T-helper 22 cell (primary cell): Measurements from ENCODE around the gene GATA2.

Experiments
- DNase-seq: peaks from one replicate; pipeline ENCODE4 v3.0.0-alpha.2; 2020; ENCODE audit warnings: low read depth

Gene GATA2

GRCh38 chr3:128501431-128501830 is 8.4 kb upstream of the GATA2 start:
- no peak for DNase-seq

DNA sequence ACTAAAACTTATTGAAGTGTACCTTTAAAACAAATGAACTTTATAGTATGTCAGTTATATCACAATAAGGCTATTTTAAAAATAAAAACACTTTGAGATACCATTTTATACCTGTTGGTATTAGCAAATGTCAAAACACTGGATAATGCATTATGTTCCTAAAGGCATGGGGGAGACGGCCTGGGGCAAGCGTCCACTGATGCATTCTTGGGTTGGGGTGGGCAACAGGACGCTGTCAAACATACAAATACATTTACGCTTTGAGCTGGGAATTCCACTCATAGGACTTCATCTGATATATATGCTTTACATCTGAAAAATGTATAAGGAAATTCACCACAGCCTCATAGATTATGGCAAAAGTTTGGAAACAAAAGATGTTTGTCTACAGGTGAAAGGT is 7.6 kb upstream of the GATA2 start:
- no peak for DNase-seq

DNA sequence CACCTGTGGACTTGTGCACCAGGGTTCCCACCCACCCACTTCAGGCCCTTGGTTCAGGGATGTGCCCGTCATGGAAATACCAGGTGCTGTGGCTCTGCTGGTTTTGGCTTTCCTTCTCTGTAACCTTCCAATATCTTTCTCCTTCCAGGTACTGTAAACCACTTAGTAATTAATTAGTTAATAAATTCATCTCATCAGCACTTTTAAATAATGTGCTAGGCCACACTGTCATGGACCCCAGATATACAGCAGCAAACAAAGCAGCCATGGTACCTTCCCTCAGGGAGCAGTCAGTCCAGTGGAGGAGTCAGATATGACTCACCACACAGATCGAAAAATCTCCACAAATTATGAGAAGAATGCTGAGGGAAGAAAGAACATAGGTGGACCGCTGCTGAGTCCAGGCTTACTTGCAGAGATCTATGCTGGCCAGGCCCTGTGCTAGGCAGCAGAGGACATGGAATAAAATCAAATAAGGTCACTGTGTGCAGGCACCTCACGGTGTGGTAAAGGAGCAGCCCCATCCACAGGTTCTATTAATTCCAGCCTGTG is 6.8 kb upstream of the GATA2 start:
- DNase-seq = no peak

GRCh38 chr3:128498901-128499530 is 6.0 kb upstream of the GATA2 start:
- DNase-seq = no peak

- DNase-seq = no peak
These were observed 5.2 kb upstream of the GATA2 start for GRCh38 chr3:128498127-128498626.

DNA sequence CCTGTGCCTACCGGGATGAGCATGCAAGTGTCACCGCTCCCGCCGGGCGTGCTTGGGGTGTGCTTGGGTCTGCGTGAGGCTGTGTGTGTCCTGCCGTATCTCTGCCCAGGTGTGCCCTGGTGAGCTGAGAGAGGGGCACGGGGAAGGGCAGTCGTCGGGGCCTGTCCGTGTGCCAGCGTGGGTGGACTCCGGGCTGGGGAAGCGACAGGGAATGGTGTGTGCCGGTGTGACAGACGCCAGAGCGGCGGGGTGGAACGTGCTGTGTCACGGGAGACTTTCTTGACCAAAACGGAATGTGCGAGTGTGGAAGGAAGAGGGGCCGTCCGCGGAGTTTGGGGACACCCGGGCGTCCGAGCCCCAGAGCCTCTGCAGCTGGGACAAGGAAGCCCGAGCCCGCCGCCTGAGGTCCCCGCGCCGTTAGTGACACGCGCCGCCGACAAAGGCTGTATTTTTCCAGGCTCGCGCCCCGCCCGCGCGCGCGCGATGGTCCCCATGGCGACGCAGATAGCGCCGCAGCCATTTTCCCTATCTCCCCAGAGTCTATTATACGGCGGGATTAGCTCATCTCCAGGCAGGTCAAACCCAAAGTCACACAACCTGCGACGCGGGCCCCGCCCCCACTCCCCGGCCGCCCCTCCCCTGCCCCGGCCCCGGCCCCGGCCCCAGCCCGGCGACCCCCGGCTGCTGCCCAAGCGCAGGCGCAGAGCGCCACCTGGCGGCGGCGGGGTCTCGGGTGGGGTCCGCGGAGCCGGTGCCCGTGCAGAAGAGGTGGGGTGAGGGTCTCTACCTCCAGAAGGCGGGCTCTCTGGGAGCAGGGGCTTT is 4.5 kb upstream of the GATA2 start:
- DNase-seq = peak; percentile 23

- DNase-seq = no peak
These were observed 3.8 kb upstream of the GATA2 start for GRCh38 chr3:128496602-128497304.

DNA sequence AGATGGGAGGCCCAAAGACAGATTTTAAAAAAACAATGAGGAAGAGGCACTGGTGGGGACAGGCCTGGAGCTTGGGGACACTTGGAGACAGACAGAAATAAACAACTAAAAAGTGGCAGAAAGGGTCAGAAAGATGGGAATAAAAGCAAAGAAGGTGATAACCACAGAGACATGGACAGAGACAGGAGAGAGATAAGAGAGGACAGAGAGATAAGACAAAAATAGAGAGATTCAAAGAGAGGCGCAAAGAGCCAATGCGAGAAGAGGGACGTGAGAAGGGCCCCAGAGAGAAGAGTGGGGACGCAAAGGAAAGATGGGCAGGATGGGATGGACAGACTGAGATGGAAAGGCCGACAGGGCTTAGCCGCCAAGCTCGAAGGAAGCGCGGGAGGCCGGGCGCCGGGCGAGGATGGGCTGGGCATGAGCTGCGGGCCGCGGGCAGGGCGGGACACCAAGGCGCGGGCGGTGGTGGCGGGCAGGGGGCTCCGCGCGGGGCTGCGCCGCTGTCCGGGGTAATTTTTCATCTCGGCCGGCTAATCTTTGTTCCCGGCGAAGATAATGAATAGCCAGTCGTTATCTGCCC is 3.1 kb upstream of the GATA2 start:
- no peak for DNase-seq

- DNase-seq = no peak
These were observed 2.5 kb upstream of the GATA2 start for GRCh38 chr3:128495435-128495970.

- DNase-seq = no peak
These were observed 1.3 kb upstream of the GATA2 start for GRCh38 chr3:128494367-128494650.

- DNase-seq = no peak
These were observed 767 bp upstream of the GATA2 start for GRCh38 chr3:128493570-128494366.

DNA sequence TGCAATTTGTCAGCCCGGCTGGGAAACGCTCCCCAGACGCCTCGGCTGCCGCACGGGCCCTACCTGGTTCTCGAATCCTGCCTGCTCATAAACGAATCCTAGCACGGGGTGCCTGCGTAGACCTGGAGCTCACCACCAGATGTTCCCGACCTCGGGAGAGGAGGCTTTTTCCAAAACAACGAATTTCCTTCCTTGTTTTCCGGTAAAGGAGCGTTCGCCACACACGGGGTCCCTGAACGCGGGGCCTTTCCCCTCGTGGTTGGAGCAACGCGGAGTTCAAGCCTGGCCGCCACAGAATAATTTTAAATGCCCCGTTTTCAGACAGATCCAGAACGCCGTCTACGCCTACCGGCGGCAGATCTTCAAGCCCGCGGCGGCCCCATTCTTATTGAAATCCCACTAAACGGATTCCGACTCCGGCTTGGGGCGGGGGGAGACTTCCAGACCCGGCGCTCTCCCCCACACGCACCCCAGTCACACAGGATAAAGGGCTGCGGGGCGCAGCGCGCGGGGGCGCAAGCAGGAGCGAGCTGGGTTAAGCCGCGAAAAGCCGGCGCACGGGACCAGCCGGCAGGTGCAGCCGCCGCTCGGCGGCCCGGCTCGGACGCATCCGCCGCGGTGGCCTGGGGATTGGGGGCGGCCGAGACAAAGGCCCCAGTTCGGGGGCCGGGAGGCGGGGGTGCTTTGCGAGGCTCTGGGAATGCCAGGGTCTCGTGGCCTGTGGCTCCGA is 895 bp downstream of the GATA2 start:
- DNase-seq = no peak

GRCh38 chr3:128491691-128491940 is 1.4 kb downstream of the GATA2 start:
- no peak for DNase-seq

DNA sequence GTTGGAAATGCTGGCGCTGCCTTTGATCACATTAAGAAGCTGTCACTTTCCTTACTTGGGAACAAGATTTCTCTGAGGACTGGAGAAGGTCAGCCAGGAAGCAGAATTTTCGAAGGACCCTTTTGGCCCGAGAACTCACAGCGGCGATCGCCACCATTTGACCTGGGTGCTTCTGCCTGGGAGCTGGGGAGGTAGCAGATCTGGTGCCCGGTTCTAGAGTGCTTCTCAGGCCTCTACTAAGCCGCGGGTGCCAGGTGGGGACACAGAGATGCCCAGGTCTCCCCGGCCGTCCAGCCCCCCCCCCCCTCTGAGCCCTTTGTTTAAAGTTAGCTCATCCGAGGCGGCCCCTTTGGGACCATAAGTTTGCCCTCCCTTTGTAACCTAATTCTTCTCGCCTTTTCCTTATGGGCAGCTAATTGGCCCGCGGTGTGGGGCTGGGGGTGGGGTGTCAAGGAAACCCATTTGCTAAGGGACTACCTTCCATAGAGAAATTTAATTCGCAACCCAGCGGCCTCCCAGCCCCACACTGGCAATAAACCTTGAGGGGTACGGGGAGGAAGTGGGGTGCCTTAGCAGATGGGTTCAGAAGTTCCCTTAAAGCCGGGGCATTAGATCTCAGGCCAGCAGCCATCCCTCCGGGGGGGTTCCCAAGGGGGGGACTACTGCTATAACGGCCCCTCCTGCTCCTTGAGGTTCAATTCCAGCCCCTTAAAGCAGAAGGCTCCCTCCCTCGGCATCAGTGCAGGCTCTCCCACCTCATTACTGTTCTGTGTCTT is 1.9 kb downstream of the GATA2 start:
- no peak for DNase-seq

DNA sequence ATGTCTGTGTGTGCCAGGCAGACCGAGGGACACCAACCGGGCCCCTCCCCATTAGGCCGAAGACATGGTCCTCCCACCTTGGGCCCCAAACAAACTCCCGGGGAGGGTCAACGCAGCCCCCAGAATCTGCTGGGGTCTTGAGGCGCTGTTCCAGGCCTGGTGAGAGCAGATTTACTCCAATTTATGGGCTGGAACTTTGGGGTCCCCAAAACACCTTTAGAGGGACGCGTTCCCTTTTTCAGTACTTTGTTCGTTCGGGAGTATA is 2.4 kb downstream of the GATA2 start:
- no peak for DNase-seq

- no peak for DNase-seq
These were observed 2.9 kb downstream of the GATA2 start for GRCh38 chr3:128489927-128490649.

- no peak for DNase-seq
These were observed 3.4 kb downstream of the GATA2 start for GRCh38 chr3:128489674-128489926.

- no peak for DNase-seq
These were observed 3.9 kb downstream of the GATA2 start for GRCh38 chr3:128488991-128489673.

- DNase-seq = no peak
These were observed 4.4 kb downstream of the GATA2 start for GRCh38 chr3:128488636-128488990.
